CD4-positive, alpha-beta memory T cell (primary cell): Measurements from ENCODE around the gene ZBTB20. TPM values are rescaled to one million over a fixed set of nuclear protein-coding genes. Genes with fewer than 3 reads are reported as not detected.

Experiments
- CTCF ChIA-PET: fragments of 350-600 bp; sonication (Branson Sonifier 250); formaldehyde crosslinking; loops from one replicate; lab custom pipeline; 2021; ENCODE audit warnings: inconsistent platforms; ENCODE audit not compliant: partially characterized antibody; lab: Charles Lee
- POLR2A ChIA-PET: fragments of 350-600 bp; sonication (Branson Sonifier 250); formaldehyde crosslinking; loops from one replicate; lab custom pipeline; 2021; ENCODE audit not compliant: partially characterized antibody; lab: Charles Lee
- DNase-seq, 5 donors: peaks; one replicate each; pipeline versions ENCODE4 v3.0.0 to v3.0.0-alpha.2; 2020 to 2022; ENCODE audit warnings: mixed read lengths in 1 of 5
- H3K27ac ChIP-seq: one replicate; pipeline ENCODE4 v1.7.0; 2013; ENCODE audit warnings: low read depth, low read length
- H3K27me3 ChIP-seq: 2 replicates; pipeline ENCODE4 v1.7.0; 2013; ENCODE audit warnings: mild to moderate bottlenecking, low read length, moderate library complexity; ENCODE audit not compliant: insufficient read depth
- H3K36me3 ChIP-seq: 2 replicates; pipeline ENCODE4 v1.7.0; 2013; ENCODE audit warnings: mild to moderate bottlenecking, low read length, moderate library complexity; ENCODE audit not compliant: insufficient read depth
- H3K4me1 ChIP-seq: 2 replicates; pipeline ENCODE4 v1.7.0; 2013; ENCODE audit warnings: mild to moderate bottlenecking, low read length, moderate library complexity; ENCODE audit not compliant: insufficient read depth
- H3K4me3 ChIP-seq, 2 donors: one replicate each; pipeline ENCODE4 v1.7.0; 2013; ENCODE audit warnings: low read length in 2 of 2, mild to moderate bottlenecking in 1 of 2
- H3K9me3 ChIP-seq, 2 donors: one replicate each; pipeline ENCODE4 v1.7.0; 2013; ENCODE audit warnings: low read length in 2 of 2, control low read depth in 1 of 2; ENCODE audit not compliant: control insufficient read depth in 1 of 2
- H3K27ac Mint-ChIP-seq, 7 donors: one replicate each; pipeline ENCODE4 v1.8.0; 2020 to 2021; ENCODE audit warnings: mixed read lengths in 7 of 7, mild to moderate bottlenecking in 6 of 7, inconsistent platforms in 3 of 7, moderate library complexity in 3 of 7
- H3K27me3 Mint-ChIP-seq, 2 donors: one replicate each; pipeline ENCODE4 v1.8.0; 2020 to 2021; ENCODE audit warnings: mixed read lengths in 2 of 2
- H3K36me3 Mint-ChIP-seq, 2 donors: one replicate each; pipeline ENCODE4 v1.8.0; 2020 to 2021; ENCODE audit warnings: mixed read lengths in 2 of 2, inconsistent platforms in 1 of 2, mild to moderate bottlenecking in 1 of 2
- H3K4me1 Mint-ChIP-seq, 4 donors: one replicate each; pipeline ENCODE4 v1.8.0; 2020 to 2021; ENCODE audit warnings: mixed read lengths in 4 of 4, mild to moderate bottlenecking in 1 of 4
- H3K4me3 Mint-ChIP-seq, 8 donors: one replicate each; pipeline ENCODE4 v1.8.0; 2020 to 2021; ENCODE audit warnings: mixed read lengths in 8 of 8, mild to moderate bottlenecking in 7 of 8, moderate library complexity in 6 of 8, inconsistent platforms in 3 of 8
- H3K9me3 Mint-ChIP-seq, 8 donors: one replicate each; pipeline ENCODE4 v1.8.0; 2020 to 2021; ENCODE audit warnings: mixed read lengths in 8 of 8, mild to moderate bottlenecking in 5 of 8, inconsistent platforms in 3 of 8, moderate library complexity in 1 of 8
- intact Hi-C: fragments of 100-400 bp; cut with micrococcal nuclease; formaldehyde crosslinking; loops from one replicate; pipeline ENCODE4 v1.15.1; 2023
- polyA plus RNA-seq, 2 donors: library from polyadenylated mRNA; unstranded; fragments of 300-500 nt; fragmentation: Illumina TruSeq; gene quantifications; one replicate each; pipeline ENCODE4 v1.2.3, GENCODE V29; 2021
- total RNA-seq, 2 experiments: library from RNA; stranded (reverse); gene quantifications; one replicate each; pipeline ENCODE4 v1.2.3, GENCODE V29; 2021

Gene ZBTB20
- total and polyA plus RNA-seq, 4 experiments from 2014 or later: 21.9 to 58.4 (median 41.4) TPM

DNA sequence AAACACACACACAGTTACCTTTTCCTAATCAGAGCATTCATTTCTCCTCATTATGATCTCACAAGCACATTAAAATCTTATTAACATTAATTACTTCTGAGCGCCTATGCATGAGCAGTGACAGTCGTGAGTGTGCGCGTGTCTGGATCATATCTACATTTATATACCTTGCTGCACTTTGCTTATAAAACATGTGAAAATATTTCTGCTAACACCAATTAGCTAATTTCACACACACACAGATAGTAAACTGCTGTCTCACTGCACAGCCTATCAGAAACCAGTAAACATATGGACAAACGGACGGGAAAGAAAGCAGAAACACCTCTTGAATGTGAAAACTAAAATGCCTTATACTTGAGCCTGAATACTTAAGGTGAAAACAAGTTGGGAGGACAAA is 64.8 kb downstream of the ZBTB20 start:
- H3K36me3 ChIP-seq: no peaks in the 10 kb centered on the region
- H3K27ac ChIP-seq: no peak overlapping the region
- no peak overlapping the region for H3K4me3 ChIP-seq
- Mint-ChIP-seq H3K36me3 (peaks cover 0 to 2% of the 10 kb centered on the region in 2 donors), H3K9me3 (no peaks in the 10 kb centered on the region), H3K4me3 (no peak overlapping the region), H3K27me3 (no peaks in the 10 kb centered on the region), H3K27ac (no peak overlapping the region), H3K4me1 (peaks cover 16 to 51% (median 36%) of the 10 kb centered on the region in 4 donors)
- DNase-seq: no peak
- no peaks in the 10 kb centered on the region for H3K27me3 ChIP-seq
- no peaks in the 10 kb centered on the region for H3K4me1 ChIP-seq
- POLR2A ChIA-PET: no interaction called here
- CTCF ChIA-PET: no interaction called here
- H3K9me3 ChIP-seq: no peaks in the 10 kb centered on the region
- intact Hi-C loops: no loop called here

DNA sequence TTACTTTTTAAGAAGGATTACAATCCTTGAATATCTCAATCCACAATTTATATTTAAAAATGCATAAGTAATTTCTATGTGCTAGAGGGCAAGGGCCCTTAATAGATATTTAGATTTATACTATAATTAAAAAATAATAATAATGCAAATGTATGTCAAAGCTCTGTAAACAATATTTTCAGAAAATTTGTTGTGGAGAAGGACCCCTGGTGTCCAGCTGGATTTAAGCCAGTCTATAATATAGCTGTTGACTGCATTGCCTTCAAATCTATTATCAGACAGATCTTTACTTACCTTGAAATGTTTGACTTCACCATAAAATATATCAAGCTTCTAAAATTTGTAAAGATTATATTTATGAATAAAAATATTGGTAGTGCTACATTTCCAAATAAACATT is 65.6 kb downstream of the ZBTB20 start:
- POLR2A ChIA-PET: no interaction called here

GRCh38 chr3:115077501-115078250 is 69.4 kb downstream of the ZBTB20 start:
- Mint-ChIP-seq H3K36me3 (peaks cover 15 to 27% of the 10 kb centered on the region in 2 donors), H3K4me1 (peaks cover 20 to 36% (median 26%) of the 10 kb centered on the region in 4 donors), H3K4me3 (no peak overlapping the region), H3K27ac (no peak overlapping the region), H3K27me3 (no peaks in the 10 kb centered on the region), H3K9me3 (peaks cover 0 to 4% (median 0%) of the 10 kb centered on the region in 8 donors)
- intact Hi-C loops: no loop called here
- Histone ChIP-seq H3K27ac (no peak overlapping the region), H3K4me3 (no peak overlapping the region), H3K4me1 (no peaks in the 10 kb centered on the region), H3K36me3 (no peaks in the 10 kb centered on the region), H3K27me3 (no peaks in the 10 kb centered on the region), H3K9me3 (no peaks in the 10 kb centered on the region)
- ChIA-PET CTCF (interaction anchor here (0.8 to 1.6 kb wide), 2 partner anchors 23 to 91 kb away, joined by 3 to 4 read pairs; no protein-coding TSS in a partner anchor), POLR2A (no interaction called here)
- DNase-seq: no peak

More for the DNA sequence above, 65.6 kb downstream of the ZBTB20 start:
- no peak overlapping the region for H3K27ac ChIP-seq
- H3K27me3 Mint-ChIP-seq: no peaks in the 10 kb centered on the region
- no peaks in the 10 kb centered on the region for H3K4me1 ChIP-seq
- CTCF ChIA-PET: interaction anchor here (1.0 kb wide), 1 partner anchor 10 kb away, joined by 3 read pairs; no protein-coding TSS in a partner anchor
- peaks cover 19 to 45% (median 37%) of the 10 kb centered on the region in 4 donors for H3K4me1 Mint-ChIP-seq
- H3K27me3 ChIP-seq: no peaks in the 10 kb centered on the region
- no peak overlapping the region for H3K4me3 Mint-ChIP-seq
- H3K9me3 ChIP-seq: no peaks in the 10 kb centered on the region
- H3K27ac Mint-ChIP-seq: no peak overlapping the region
- H3K9me3 Mint-ChIP-seq: peaks cover 0 to 4% (median 0%) of the 10 kb centered on the region in 8 donors
- peaks cover 5 to 9% of the 10 kb centered on the region in 2 donors for H3K36me3 Mint-ChIP-seq
- no peak for DNase-seq
- intact Hi-C loops: no loop called here
- no peak overlapping the region for H3K4me3 ChIP-seq
- no peaks in the 10 kb centered on the region for H3K36me3 ChIP-seq

DNA sequence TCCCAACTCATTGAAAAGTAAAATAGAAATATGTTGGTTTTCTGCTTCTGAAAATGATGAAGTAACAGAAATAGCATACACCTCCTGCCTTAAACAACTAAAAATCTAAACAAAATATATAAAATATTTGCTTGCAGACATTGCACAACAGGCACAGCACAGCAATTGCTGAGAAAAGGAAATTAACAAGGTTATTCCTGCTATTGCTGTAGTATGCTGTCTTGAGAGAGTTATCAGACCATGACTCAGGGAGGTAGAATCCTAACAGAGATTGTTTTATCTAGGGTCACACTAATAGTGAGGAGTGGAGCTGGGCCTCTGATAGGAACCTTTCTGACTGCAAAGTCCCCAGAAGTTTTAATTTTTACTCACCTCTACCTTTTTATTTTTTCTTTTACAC is 72.6 kb downstream of the ZBTB20 start:
- Histone ChIP-seq H3K4me1 (no peaks in the 10 kb centered on the region), H3K36me3 (no peaks in the 10 kb centered on the region), H3K4me3 (no peak overlapping the region), H3K9me3 (no peaks in the 10 kb centered on the region), H3K27ac (no peak overlapping the region), H3K27me3 (no peaks in the 10 kb centered on the region)
- peaks cover 27 to 42% of the 10 kb centered on the region in 2 donors for H3K36me3 Mint-ChIP-seq
- H3K9me3 Mint-ChIP-seq: peaks cover 0 to 4% (median 0%) of the 10 kb centered on the region in 8 donors
- CTCF ChIA-PET: no interaction called here
- DNase-seq: no peak
- H3K27me3 Mint-ChIP-seq: no peaks in the 10 kb centered on the region
- peaks cover 16 to 36% (median 26%) of the 10 kb centered on the region in 4 donors for H3K4me1 Mint-ChIP-seq
- no peak overlapping the region for H3K4me3 Mint-ChIP-seq
- no peak overlapping the region for H3K27ac Mint-ChIP-seq
- intact Hi-C loops: no loop called here
- POLR2A ChIA-PET: no interaction called here

- DNase-seq: no peak
- Mint-ChIP-seq H3K36me3 (peaks cover 31 to 51% of the 10 kb centered on the region in 2 donors), H3K27ac (no peak overlapping the region), H3K4me3 (no peak overlapping the region), H3K27me3 (no peaks in the 10 kb centered on the region), H3K9me3 (peaks cover 0 to 4% (median 0%) of the 10 kb centered on the region in 8 donors), H3K4me1 (peaks cover 14 to 41% (median 30%) of the 10 kb centered on the region in 4 donors)
- Histone ChIP-seq H3K4me1 (no peaks in the 10 kb centered on the region), H3K27ac (no peak overlapping the region), H3K9me3 (no peaks in the 10 kb centered on the region), H3K4me3 (no peak overlapping the region), H3K36me3 (no peaks in the 10 kb centered on the region), H3K27me3 (no peaks in the 10 kb centered on the region)
- intact Hi-C loops: no loop called here
- ChIA-PET CTCF (interaction anchor here (1.5 kb wide), 1 partner anchor 19 kb away, joined by 3 read pairs; no protein-coding TSS in a partner anchor), POLR2A (no interaction called here)
Observed at GRCh38 chr3:115072265-115073021, 74.6 kb downstream of the ZBTB20 start.

- Mint-ChIP-seq H3K27me3 (no peaks in the 10 kb centered on the region), H3K4me1 (peaks cover 12 to 37% (median 28%) of the 10 kb centered on the region in 4 donors), H3K36me3 (peaks cover 27 to 43% of the 10 kb centered on the region in 2 donors), H3K27ac (no peak overlapping the region), H3K4me3 (no peak overlapping the region), H3K9me3 (peaks cover 0 to 3% (median 0%) of the 10 kb centered on the region in 8 donors)
- Histone ChIP-seq H3K4me3 (no peak overlapping the region), H3K27ac (no peak overlapping the region), H3K27me3 (no peaks in the 10 kb centered on the region), H3K9me3 (no peaks in the 10 kb centered on the region), H3K36me3 (no peaks in the 10 kb centered on the region), H3K4me1 (no peaks in the 10 kb centered on the region)
- no peak for DNase-seq
- intact Hi-C loops: no loop called here
- ChIA-PET CTCF (interaction anchor here (1.5 kb wide), 1 partner anchor 20 kb away, joined by 3 read pairs; no protein-coding TSS in a partner anchor), POLR2A (no interaction called here)
Observed at GRCh38 chr3:115071601-115072000, 75.5 kb downstream of the ZBTB20 start.

- H3K9me3 ChIP-seq: no peaks in the 10 kb centered on the region
- ChIA-PET CTCF (interaction anchor here (1.5 kb wide), 1 partner anchor 20 kb away, joined by 3 read pairs; no protein-coding TSS in a partner anchor), POLR2A (no interaction called here)
- intact Hi-C loops: no loop called here
- Mint-ChIP-seq H3K27me3 (no peaks in the 10 kb centered on the region), H3K4me1 (peaks cover 15 to 40% (median 29%) of the 10 kb centered on the region in 4 donors), H3K27ac (peak overlapping the region in 2 of 7 donors; percentile 6 to 50), H3K9me3 (peaks cover 0 to 3% (median 0%) of the 10 kb centered on the region in 8 donors), H3K4me3 (no peak overlapping the region), H3K36me3 (peaks cover 27 to 43% of the 10 kb centered on the region in 2 donors)
- H3K36me3 ChIP-seq: no peaks in the 10 kb centered on the region
- no peak for DNase-seq
- no peak overlapping the region for H3K27ac ChIP-seq
- no peaks in the 10 kb centered on the region for H3K4me1 ChIP-seq
- no peak overlapping the region for H3K4me3 ChIP-seq
- H3K27me3 ChIP-seq: no peaks in the 10 kb centered on the region
Observed at GRCh38 chr3:115071166-115071565, 75.9 kb downstream of the ZBTB20 start.
